Neural progenitor cell (in vitro differentiated cells): ENCODE measurements around the gene ITGA1. TPM values are rescaled to one million over a fixed set of nuclear protein-coding genes. Genes with fewer than 3 reads are reported as not detected.
"Not testable (repeated sequence)": the region's sequence is repeated elsewhere in the genome, so short reads cannot be mapped to it uniquely, and the experiment has no call there.

Experiments used
- DNase-seq: peaks from one replicate; pipeline ENCODE4 v3.0.0-alpha.2; 2016; ENCODE audit warnings: low spot score
- H2AFZ ChIP-seq: fragments of 200-600 bp; sonication (generic); replicated peaks from 2 replicates; pipeline ENCODE4 v1.6.1; 2016; ENCODE audit warnings: antibody characterized with exemption
- H3F3A ChIP-seq: fragments of 200-600 bp; sonication (generic); 2 replicates; pipeline ENCODE4 v1.6.1; 2016; ENCODE audit warnings: antibody characterized with exemption, low read depth
- H3K27ac ChIP-seq: fragments of 200-600 bp; sonication (generic); 2 replicates; pipeline ENCODE4 v1.5.1; 2016; ENCODE audit warnings: mild to moderate bottlenecking
- H3K27me3 ChIP-seq: fragments of 200-600 bp; sonication (generic); 2 replicates; pipeline ENCODE4 v1.6.1; 2016; ENCODE audit warnings: mild to moderate bottlenecking, moderate library complexity
- H3K36me3 ChIP-seq: fragments of 200-600 bp; sonication (generic); 2 replicates; pipeline ENCODE4 v1.5.1; 2016
- H3K4me1 ChIP-seq: fragments of 200-600 bp; sonication (generic); 2 replicates; pipeline ENCODE4 v1.6.1; 2016; ENCODE audit warnings: mixed run types
- H3K4me2 ChIP-seq: fragments of 200-600 bp; sonication (generic); 2 replicates; pipeline ENCODE4 v1.6.1; 2016
- H3K4me3 ChIP-seq: fragments of 200-600 bp; sonication (generic); 2 replicates; pipeline ENCODE4 v1.5.1; 2016
- H3K79me2 ChIP-seq: fragments of 200-600 bp; sonication (generic); 2 replicates; pipeline ENCODE4 v1.6.1; 2016; ENCODE audit warnings: low read depth
- H3K9ac ChIP-seq: fragments of 200-600 bp; sonication (generic); 2 replicates; pipeline ENCODE4 v1.6.1; 2016
- H3K9me3 ChIP-seq: fragments of 200-600 bp; sonication (generic); 2 replicates; pipeline ENCODE4 v1.5.1; 2016; ENCODE audit warnings: low read depth
- H4K20me1 ChIP-seq: fragments of 200-600 bp; sonication (generic); 2 replicates; pipeline ENCODE4 v1.6.1; 2016; ENCODE audit warnings: low read depth
- H3K27ac Mint-ChIP-seq: 3 replicates; pipeline ENCODE4 v1.8.0; 2021; ENCODE audit warnings: mixed read lengths
- H3K27me3 Mint-ChIP-seq: 2 replicates; pipeline ENCODE4 v1.8.0; 2022; ENCODE audit warnings: low read depth, mild to moderate bottlenecking, inconsistent platforms, moderate library complexity, mixed read lengths; ENCODE audit not compliant: insufficient read depth
- H3K36me3 Mint-ChIP-seq: 3 replicates; pipeline ENCODE4 v1.8.0; 2021; ENCODE audit warnings: mixed read lengths
- H3K4me1 Mint-ChIP-seq: 3 replicates; pipeline ENCODE4 v1.8.0; 2021; ENCODE audit warnings: mixed read lengths
- H3K4me3 Mint-ChIP-seq: 3 replicates; pipeline ENCODE4 v1.8.0; 2021; ENCODE audit warnings: mild to moderate bottlenecking, moderate library complexity, mixed read lengths
- H3K9me3 Mint-ChIP-seq: 3 replicates; pipeline ENCODE4 v1.8.0; 2020; ENCODE audit warnings: mixed read lengths
- CTCF ChIP-seq: fragments of 200-600 bp; sonication (generic); IDR thresholded peaks from 2 replicates; pipeline ENCODE4 v1.5.1; 2017; ENCODE audit warnings: antibody characterized with exemption, mild to moderate bottlenecking
- EZH2 ChIP-seq: fragments of 200-600 bp; sonication (generic); IDR thresholded peaks from 2 replicates; pipeline ENCODE4 v1.6.1; 2017; ENCODE audit warnings: antibody characterized with exemption, mild to moderate bottlenecking, moderate library complexity
- EZH2phosphoT487 ChIP-seq: fragments of 200-600 bp; sonication (generic); IDR thresholded peaks from 2 replicates; pipeline ENCODE4 v1.6.1; 2017; ENCODE audit warnings: antibody characterized with exemption
- total RNA-seq: library from RNA; depleted of rRNA; stranded (reverse); fragments of >200 nt; gene quantifications from 2 replicates; pipeline ENCODE4 v1.2.3, GENCODE V29; 2015; ENCODE audit warnings: low replicate concordance

ITGA1 gene
- total RNA-seq, 1 donor from 2014 or later, result 2.2 TPM

GRCh38 chr5:52743012-52743411 lies 44.7 kb upstream of the ITGA1 start:
- TF ChIP-seq EZH2 (no peak), CTCF (no peak), EZH2phosphoT487 (no peak)
- Mint-ChIP-seq H3K4me1 (no peaks in the 10 kb centered on the region), H3K36me3 (no peaks in the 10 kb centered on the region), H3K4me3 (no peak overlapping the region), H3K9me3 (no peaks in the 10 kb centered on the region), H3K27me3 (peaks cover 5% of the 10 kb centered on the region), H3K27ac (no peak overlapping the region)
- Histone ChIP-seq H3K4me1 (no peaks in the 10 kb centered on the region), H3K27me3 (no peaks in the 10 kb centered on the region), H3K9me3 (no peaks in the 10 kb centered on the region), H3K79me2 (no peaks in the 10 kb centered on the region), H3K4me2 (no peak overlapping the region), H3K36me3 (no peaks in the 10 kb centered on the region), H3K27ac (no peak overlapping the region), H3F3A (no peaks in the 10 kb centered on the region), H4K20me1 (no peaks in the 10 kb centered on the region), H2AFZ (no peak overlapping the region), H3K4me3 (no peak overlapping the region), H3K9ac (no peak overlapping the region)
- DNase-seq, result no peak

- H3K4me3 ChIP-seq, result no peak overlapping the region
- H3K4me1 ChIP-seq, result no peaks in the 10 kb centered on the region
- H3K36me3 ChIP-seq, result no peaks in the 10 kb centered on the region
- Mint-ChIP-seq H3K9me3 (no peaks in the 10 kb centered on the region), H3K27ac (no peak overlapping the region), H3K4me1 (no peaks in the 10 kb centered on the region), H3K27me3 (peaks cover 2% of the 10 kb centered on the region), H3K4me3 (no peak overlapping the region), H3K36me3 (no peaks in the 10 kb centered on the region)
- no peak overlapping the region for H2AFZ ChIP-seq
- H3K27ac ChIP-seq, result no peak overlapping the region
- no peaks in the 10 kb centered on the region for H3K79me2 ChIP-seq
- no peaks in the 10 kb centered on the region for H3F3A ChIP-seq
- no peaks in the 10 kb centered on the region for H3K27me3 ChIP-seq
- no peaks in the 10 kb centered on the region for H3K9me3 ChIP-seq
- H3K4me2 ChIP-seq, result no peak overlapping the region
- no peak overlapping the region for H3K9ac ChIP-seq
- H4K20me1 ChIP-seq, result no peaks in the 10 kb centered on the region
- no peak for DNase-seq
- TF ChIP-seq EZH2phosphoT487 (no peak), EZH2 (no peak), CTCF (no peak)
These were observed 44.2 kb upstream of the ITGA1 start for GRCh38 chr5:52743529-52743928.

GRCh38 chr5:52743970-52744369 lies 43.7 kb upstream of the ITGA1 start:
- Histone ChIP-seq H3K9ac (no peak overlapping the region), H4K20me1 (no peaks in the 10 kb centered on the region), H3K36me3 (no peaks in the 10 kb centered on the region), H3K27me3 (no peaks in the 10 kb centered on the region), H3K79me2 (no peaks in the 10 kb centered on the region), H3K4me1 (no peaks in the 10 kb centered on the region), H2AFZ (no peak overlapping the region), H3K9me3 (no peaks in the 10 kb centered on the region), H3K27ac (no peak overlapping the region), H3F3A (no peaks in the 10 kb centered on the region), H3K4me3 (no peak overlapping the region), H3K4me2 (no peak overlapping the region)
- H3K4me3 Mint-ChIP-seq, result no peak overlapping the region
- no peaks in the 10 kb centered on the region for H3K9me3 Mint-ChIP-seq
- no peak overlapping the region for H3K27ac Mint-ChIP-seq
- DNase-seq, result no peak
- H3K4me1 Mint-ChIP-seq, result no peaks in the 10 kb centered on the region
- TF ChIP-seq EZH2phosphoT487, result no peak
- TF ChIP-seq CTCF, result no peak
- TF ChIP-seq EZH2, result no peak
- H3K27me3 Mint-ChIP-seq, result peaks cover 2% of the 10 kb centered on the region
- H3K36me3 Mint-ChIP-seq, result no peaks in the 10 kb centered on the region

GRCh38 chr5:52744867-52745458 lies 42.8 kb upstream of the ITGA1 start:
- not testable (repeated sequence) for H3K27me3 Mint-ChIP-seq, H4K20me1 ChIP-seq, H2AFZ ChIP-seq, H3K4me1 ChIP-seq, DNase-seq, H3K4me3 ChIP-seq, H3F3A ChIP-seq, H3K36me3 ChIP-seq, H3K79me2 ChIP-seq, H3K27ac Mint-ChIP-seq, H3K9me3 ChIP-seq, H3K4me2 ChIP-seq, H3K36me3 Mint-ChIP-seq, H3K4me1 Mint-ChIP-seq, H3K4me3 Mint-ChIP-seq, H3K27ac ChIP-seq, H3K9me3 Mint-ChIP-seq, H3K9ac ChIP-seq, H3K27me3 ChIP-seq
